DOHH2 (cell line): ENCODE results near the gene PRDM4.

Experiments
- H3F3A ChIP-seq: fragments of 200-600 bp; sonication (generic), shearing (Covaris generic); 2 replicates; pipeline ENCODE4 v1.6.0; 2016; ENCODE audit warnings: antibody characterized with exemption, mild to moderate bottlenecking; ENCODE audit not compliant: control insufficient read depth, insufficient read depth
- H3K27ac ChIP-seq: fragments of 200-600 bp; sonication (generic); 2 replicates; pipeline ENCODE4 v1.5.1; 2014; ENCODE audit warnings: low read depth, mild to moderate bottlenecking, low read length, moderate library complexity
- H3K27me3 ChIP-seq: fragments of 200-600 bp; sonication (generic); 2 replicates; pipeline ENCODE4 v1.6.1; 2014; ENCODE audit warnings: mild to moderate bottlenecking, low read length, mixed read lengths; ENCODE audit not compliant: control insufficient read depth
- H3K36me3 ChIP-seq: fragments of 200-600 bp; sonication (generic); 2 replicates; pipeline ENCODE4 v1.6.1; 2014; ENCODE audit warnings: mild to moderate bottlenecking, low read length, moderate library complexity, mixed read lengths; ENCODE audit not compliant: control insufficient read depth
- H3K4me1 ChIP-seq: fragments of 200-600 bp; sonication (generic); 2 replicates; pipeline ENCODE4 v1.6.1; 2014; ENCODE audit warnings: mild to moderate bottlenecking, low read length, mixed read lengths; ENCODE audit not compliant: control insufficient read depth
- H3K4me2 ChIP-seq: fragments of 200-600 bp; sonication (generic); 2 replicates; pipeline ENCODE4 v1.6.0; 2014; ENCODE audit warnings: mild to moderate bottlenecking, low read length, moderate library complexity
- H3K4me3 ChIP-seq: fragments of 200-600 bp; sonication (generic); 2 replicates; pipeline ENCODE4 v1.5.1; 2014; ENCODE audit warnings: mild to moderate bottlenecking, low read length, mixed read lengths
- H3K79me2 ChIP-seq: fragments of 200-600 bp; sonication (generic); 2 replicates; pipeline ENCODE4 v1.6.1; 2014; ENCODE audit warnings: mild to moderate bottlenecking, low read length, mixed read lengths; ENCODE audit not compliant: control insufficient read depth
- H3K9me2 ChIP-seq: fragments of 200-600 bp; sonication (generic); replicated peaks from 2 replicates; pipeline ENCODE4 v1.6.1; 2014; ENCODE audit warnings: mild to moderate bottlenecking, low read length, mixed read lengths; ENCODE audit not compliant: control insufficient read depth
- H3K9me3 ChIP-seq: fragments of 200-600 bp; sonication (generic); 2 replicates; pipeline ENCODE4 v1.6.1; 2014; ENCODE audit warnings: antibody characterized with exemption, low read length, mixed read lengths; ENCODE audit not compliant: control insufficient read depth, insufficient read depth
- H4K20me1 ChIP-seq: fragments of 200-600 bp; sonication (generic); 2 replicates; pipeline ENCODE4 v1.6.0; 2014; ENCODE audit warnings: low read depth, mild to moderate bottlenecking, antibody characterized with exemption, low read length, moderate library complexity; ENCODE audit not compliant: control insufficient read depth, insufficient read depth
- CTCF ChIP-seq: fragments of 200-600 bp; sonication (generic); IDR thresholded peaks from one replicate; pipeline ENCODE4 v1.5.1; 2014; ENCODE audit warnings: antibody characterized with exemption, mild to moderate bottlenecking, low read depth, low read length; ENCODE audit not compliant: poor library complexity, severe bottlenecking
- EZH2phosphoT487 ChIP-seq: fragments of 200-600 bp; sonication (generic); IDR thresholded peaks from 2 replicates; pipeline ENCODE4 v1.6.1; 2017; ENCODE audit warnings: borderline replicate concordance, mild to moderate bottlenecking, antibody characterized with exemption, low read length, moderate library complexity, mixed read lengths

Gene PRDM4

GRCh38 chr12:107783406-107784376 is 22.8 kb upstream of the PRDM4 start:
- H3K9me2 ChIP-seq, result no peaks in the 10 kb centered on the region

GRCh38 chr12:107782067-107782466 is 21.1 kb upstream of the PRDM4 start:
- Histone ChIP-seq H3K9me3 (no peaks in the 10 kb centered on the region), H3K27me3 (no peaks in the 10 kb centered on the region), H3K4me1 (peaks cover 35% of the 10 kb centered on the region), H3K4me2 (no peak overlapping the region), H3K27ac (no peak overlapping the region), H4K20me1 (no peaks in the 10 kb centered on the region), H3K36me3 (no peaks in the 10 kb centered on the region), H3F3A (no peaks in the 10 kb centered on the region), H3K9me2 (no peaks in the 10 kb centered on the region), H3K79me2 (no peaks in the 10 kb centered on the region), H3K4me3 (no peak overlapping the region)
- TF ChIP-seq EZH2phosphoT487 (no peak), CTCF (no peak)

More at GRCh38 chr12:107783406-107784376, 22.8 kb upstream of the PRDM4 start:
- TF ChIP-seq CTCF, result no peak
- TF ChIP-seq EZH2phosphoT487, result no peak
- Histone ChIP-seq H3K79me2 (no peaks in the 10 kb centered on the region), H3K4me2 (peak overlapping the region; percentile 59), H3K36me3 (no peaks in the 10 kb centered on the region), H3K9me3 (no peaks in the 10 kb centered on the region), H3K4me1 (peaks cover 35% of the 10 kb centered on the region), H3F3A (no peaks in the 10 kb centered on the region), H3K27ac (peak overlapping the region; percentile 26), H3K4me3 (peak overlapping the region; percentile 32), H4K20me1 (no peaks in the 10 kb centered on the region), H3K27me3 (no peaks in the 10 kb centered on the region)

- no peaks in the 10 kb centered on the region for H3K27me3 ChIP-seq
- H3K4me1 ChIP-seq, result peaks cover 35% of the 10 kb centered on the region
Observed at GRCh38 chr12:107780298-107780697, 19.4 kb upstream of the PRDM4 start.

More at GRCh38 chr12:107780298-107780697, 19.4 kb upstream of the PRDM4 start:
- H3K9me2 ChIP-seq, result no peaks in the 10 kb centered on the region
- H3K4me2 ChIP-seq, result peak overlapping the region; percentile 26
- H3K9me3 ChIP-seq, result no peaks in the 10 kb centered on the region
- no peak overlapping the region for H3K27ac ChIP-seq
- H3K36me3 ChIP-seq, result no peaks in the 10 kb centered on the region
- no peak overlapping the region for H3K4me3 ChIP-seq
- no peak for TF ChIP-seq EZH2phosphoT487
- TF ChIP-seq CTCF, result no peak
- H3F3A ChIP-seq, result no peaks in the 10 kb centered on the region
- no peaks in the 10 kb centered on the region for H3K79me2 ChIP-seq
- H4K20me1 ChIP-seq, result no peaks in the 10 kb centered on the region
